Measurements from ENCODE around the gene MYT1. TPM values are rescaled to one million over a fixed set of nuclear protein-coding genes. Genes with fewer than 3 reads are reported as not detected.
"Not testable (repeated sequence)": the region's sequence is repeated elsewhere in the genome, so short reads cannot be mapped to it uniquely, and the experiment has no call there.

Gene MYT1
- total RNA-seq, 1 donor from 2014 or later: 2.3 TPM

DNA sequence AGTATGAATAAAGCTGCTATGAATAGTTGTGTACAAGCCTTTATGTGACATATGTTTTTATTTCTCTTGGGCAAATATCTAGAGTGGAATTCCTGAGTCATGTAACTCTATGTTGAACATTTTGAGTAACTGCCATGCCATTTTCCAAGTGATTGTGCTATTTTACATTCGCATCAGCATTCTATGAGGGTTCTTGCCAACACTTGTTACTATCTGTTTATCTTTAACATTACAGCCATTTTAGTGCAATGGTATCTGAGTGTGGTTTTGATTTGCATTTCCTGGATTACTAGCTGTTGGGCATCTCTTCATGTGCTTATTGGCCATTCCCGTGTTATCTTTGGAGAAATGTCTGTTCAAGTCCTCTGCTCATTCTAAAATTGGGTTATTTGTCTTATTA, 19.1 kb downstream of the MYT1 start:
- Mint-ChIP-seq H3K27me3 (peaks cover 7% of the 10 kb centered on the region), H3K27ac (no peak overlapping the region), H3K4me1 (ENCODE audit: low read depth) (peaks cover 8% of the 10 kb centered on the region), H3K9me3 (ENCODE audit: low read depth) (peaks cover 9% of the 10 kb centered on the region), H3K36me3 (ENCODE audit: insufficient read depth) (peaks cover 1% of the 10 kb centered on the region), H3K4me3 (ENCODE audit: low read depth) (no peak overlapping the region)
- TF ChIP-seq, protein P1, sequence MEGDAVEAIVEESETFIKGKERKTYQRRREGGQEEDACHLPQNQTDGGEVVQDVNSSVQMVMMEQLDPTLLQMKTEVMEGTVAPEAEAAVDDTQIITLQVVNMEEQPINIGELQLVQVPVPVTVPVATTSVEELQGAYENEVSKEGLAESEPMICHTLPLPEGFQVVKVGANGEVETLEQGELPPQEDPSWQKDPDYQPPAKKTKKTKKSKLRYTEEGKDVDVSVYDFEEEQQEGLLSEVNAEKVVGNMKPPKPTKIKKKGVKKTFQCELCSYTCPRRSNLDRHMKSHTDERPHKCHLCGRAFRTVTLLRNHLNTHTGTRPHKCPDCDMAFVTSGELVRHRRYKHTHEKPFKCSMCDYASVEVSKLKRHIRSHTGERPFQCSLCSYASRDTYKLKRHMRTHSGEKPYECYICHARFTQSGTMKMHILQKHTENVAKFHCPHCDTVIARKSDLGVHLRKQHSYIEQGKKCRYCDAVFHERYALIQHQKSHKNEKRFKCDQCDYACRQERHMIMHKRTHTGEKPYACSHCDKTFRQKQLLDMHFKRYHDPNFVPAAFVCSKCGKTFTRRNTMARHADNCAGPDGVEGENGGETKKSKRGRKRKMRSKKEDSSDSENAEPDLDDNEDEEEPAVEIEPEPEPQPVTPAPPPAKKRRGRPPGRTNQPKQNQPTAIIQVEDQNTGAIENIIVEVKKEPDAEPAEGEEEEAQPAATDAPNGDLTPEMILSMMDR (IDR thresholded peaks at IDR 0.05; ENCODE audit: unreplicated experiment): no peak
- DNase-seq (ENCODE audit: low spot score, unreplicated experiment): no peak

DNA sequence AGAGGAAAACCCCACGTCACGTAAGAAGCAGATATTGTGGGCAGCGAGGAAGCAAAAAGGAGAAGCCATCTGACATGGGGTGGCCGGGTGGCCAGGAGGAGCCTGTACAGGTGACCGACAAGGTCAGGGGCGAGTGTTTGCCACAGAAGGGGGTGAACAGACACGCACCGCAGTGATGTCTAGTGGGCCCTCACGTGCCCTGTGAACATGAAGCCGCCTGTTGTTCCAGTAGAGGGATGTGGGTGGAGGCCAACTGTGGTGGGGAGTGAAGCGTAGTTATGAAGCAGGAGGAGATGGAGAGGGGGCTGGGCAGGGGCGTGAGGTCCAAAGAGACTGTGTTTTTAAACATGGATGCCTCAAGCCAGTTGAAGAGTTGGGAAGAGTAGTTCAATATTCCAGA, 20.5 kb downstream of the MYT1 start:
- H3K36me3 Mint-ChIP-seq (ENCODE audit: insufficient read depth): peaks cover 1% of the 10 kb centered on the region
- no peak overlapping the region for H3K27ac Mint-ChIP-seq
- TF ChIP-seq, protein P1 (IDR thresholded peaks at IDR 0.05; ENCODE audit: unreplicated experiment): no peak
- DNase-seq (ENCODE audit: low spot score, unreplicated experiment): no peak
- peaks cover 21% of the 10 kb centered on the region for H3K4me1 Mint-ChIP-seq (ENCODE audit: low read depth)
- H3K27me3 Mint-ChIP-seq: peaks cover 7% of the 10 kb centered on the region
- no peak overlapping the region for H3K4me3 Mint-ChIP-seq (ENCODE audit: low read depth)
- H3K9me3 Mint-ChIP-seq (ENCODE audit: low read depth): peaks cover 5% of the 10 kb centered on the region

DNA sequence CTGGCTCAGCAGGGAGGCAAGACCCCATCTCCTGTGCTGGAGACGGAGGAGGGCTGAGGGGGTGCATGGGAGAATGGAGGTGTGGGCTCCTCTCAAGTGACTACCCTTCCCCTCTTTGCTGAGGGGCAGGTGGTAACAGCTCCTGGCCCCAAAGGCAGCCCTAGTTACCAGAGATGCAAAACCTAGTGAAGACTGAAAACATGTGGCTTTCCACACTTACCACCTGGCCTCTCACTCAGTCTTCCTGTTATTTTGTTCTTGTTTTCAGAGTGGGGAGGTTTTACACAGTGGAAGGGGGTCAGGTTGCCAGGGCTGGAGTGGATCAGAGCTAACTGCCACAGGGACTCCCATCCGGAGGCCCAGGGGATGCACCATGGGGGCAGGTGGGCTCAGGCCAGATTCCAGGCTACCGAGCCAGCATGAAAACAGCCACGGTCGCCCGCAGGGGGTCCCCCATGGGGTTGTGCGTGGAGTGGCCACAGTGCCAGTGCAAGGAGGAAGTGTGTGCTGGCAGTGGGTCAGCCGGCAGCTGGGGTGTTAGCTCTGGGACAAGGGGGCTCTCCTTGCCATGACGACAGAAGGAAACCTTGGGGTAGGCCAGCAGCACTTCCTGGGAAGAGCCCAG, 21.1 kb downstream of the MYT1 start:
- H3K27ac Mint-ChIP-seq: no peak overlapping the region
- no peak overlapping the region for H3K4me3 Mint-ChIP-seq (ENCODE audit: low read depth)
- H3K4me1 Mint-ChIP-seq (ENCODE audit: low read depth): peaks cover 20% of the 10 kb centered on the region
- peaks cover 3% of the 10 kb centered on the region for H3K9me3 Mint-ChIP-seq (ENCODE audit: low read depth)
- peaks cover 7% of the 10 kb centered on the region for H3K27me3 Mint-ChIP-seq
- TF ChIP-seq, protein P1 (IDR thresholded peaks at IDR 0.05; ENCODE audit: unreplicated experiment): no peak
- DNase-seq (ENCODE audit: low spot score, unreplicated experiment): no peak
- H3K36me3 Mint-ChIP-seq (ENCODE audit: insufficient read depth): peaks cover 1% of the 10 kb centered on the region

DNA sequence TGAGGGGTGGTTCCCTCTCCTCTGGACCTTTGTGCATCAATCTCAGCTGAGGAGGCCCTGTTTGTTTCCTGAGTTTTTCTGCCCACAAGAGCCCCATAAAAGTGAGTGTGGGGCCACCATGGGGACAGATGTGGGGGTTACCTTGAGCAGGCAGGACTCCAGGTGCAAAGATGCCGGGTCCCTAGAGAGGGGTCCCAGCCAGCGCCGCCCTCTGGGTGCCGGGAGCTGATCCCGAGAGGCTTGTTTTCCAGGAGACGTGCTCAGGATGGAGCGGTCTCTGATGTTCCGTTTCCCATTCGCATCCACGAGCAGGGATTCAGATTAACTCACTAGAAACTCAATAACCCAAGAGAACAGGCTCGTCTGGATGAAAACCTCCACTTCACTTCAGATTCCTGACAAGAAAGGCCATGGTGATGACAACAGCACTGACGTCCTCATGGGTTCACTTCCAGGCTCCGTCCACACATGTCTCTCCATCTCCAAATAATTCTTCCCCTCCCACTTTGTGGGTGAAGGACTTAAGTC, 21.9 kb downstream of the MYT1 start:
- no peak for DNase-seq (ENCODE audit: low spot score, unreplicated experiment)
- Mint-ChIP-seq H3K27me3 (peaks cover 7% of the 10 kb centered on the region), H3K4me1 (ENCODE audit: low read depth) (peaks cover 20% of the 10 kb centered on the region), H3K27ac (peak overlapping the region; percentile 90), H3K4me3 (ENCODE audit: low read depth) (no peak overlapping the region), H3K9me3 (ENCODE audit: low read depth) (peaks cover 3% of the 10 kb centered on the region), H3K36me3 (ENCODE audit: insufficient read depth) (peaks cover 1% of the 10 kb centered on the region)
- TF ChIP-seq, protein P1 (IDR thresholded peaks at IDR 0.05; ENCODE audit: unreplicated experiment): no peak

DNA sequence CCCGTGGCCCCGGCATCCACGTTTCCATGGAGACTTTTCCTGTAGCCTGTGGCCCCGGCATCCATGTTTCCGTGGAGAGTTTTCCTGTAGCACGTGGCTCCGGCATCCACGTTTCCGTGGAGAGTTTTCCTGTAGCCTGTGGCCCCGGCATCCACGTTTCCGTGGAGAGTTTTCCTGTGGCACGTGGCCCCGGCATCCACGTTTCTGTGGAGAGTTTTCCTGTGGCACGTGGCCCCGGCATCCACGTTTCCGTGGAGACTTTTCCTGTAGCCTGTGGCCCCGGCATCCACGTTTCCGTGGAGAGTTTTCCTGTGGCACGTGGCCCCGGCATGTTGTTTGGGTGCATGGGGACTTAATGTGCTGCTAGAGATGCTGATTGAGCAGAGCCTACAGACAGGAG, 23.0 kb downstream of the MYT1 start:
- not testable (repeated sequence) for DNase-seq (ENCODE audit: low spot score, unreplicated experiment)

DNA sequence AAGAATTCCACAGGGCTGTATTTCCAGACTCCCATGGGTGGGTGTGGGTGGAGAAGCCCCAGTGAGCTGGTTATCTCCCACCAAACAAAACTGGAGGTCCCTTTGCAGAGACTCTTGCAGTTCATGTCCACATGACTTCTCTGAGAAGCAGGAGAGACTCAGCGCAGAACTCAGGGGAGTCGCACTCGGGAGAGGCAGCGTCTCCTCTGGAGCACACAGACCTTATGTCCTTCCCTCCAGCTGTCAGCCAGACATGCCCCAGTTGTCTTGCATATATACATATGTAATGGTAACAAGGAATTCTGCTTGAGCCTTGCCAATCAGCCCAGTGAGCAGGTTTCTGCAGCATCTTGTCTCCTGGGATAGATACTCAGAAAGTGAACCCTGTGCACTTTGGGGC, 23.8 kb downstream of the MYT1 start:
- Mint-ChIP-seq H3K4me3 (ENCODE audit: low read depth) (no peak overlapping the region), H3K4me1 (ENCODE audit: low read depth) (peaks cover 20% of the 10 kb centered on the region), H3K27me3 (peaks cover 12% of the 10 kb centered on the region), H3K27ac (peak overlapping the region; percentile 96), H3K9me3 (ENCODE audit: low read depth) (peaks cover 3% of the 10 kb centered on the region), H3K36me3 (ENCODE audit: insufficient read depth) (peaks cover 1% of the 10 kb centered on the region)
- no peak for DNase-seq (ENCODE audit: low spot score, unreplicated experiment)
- TF ChIP-seq, protein P1 (IDR thresholded peaks at IDR 0.05; ENCODE audit: unreplicated experiment): no peak

More for the DNA sequence above, 23.0 kb downstream of the MYT1 start:
- H3K4me3 Mint-ChIP-seq (ENCODE audit: low read depth); H3K27me3 Mint-ChIP-seq; H3K9me3 Mint-ChIP-seq (ENCODE audit: low read depth); H3K27ac Mint-ChIP-seq; H3K36me3 Mint-ChIP-seq (ENCODE audit: insufficient read depth): not testable (repeated sequence)
- H3K4me1 Mint-ChIP-seq (ENCODE audit: low read depth): peaks cover 20% of the 10 kb centered on the region

Measured in progenitor cell of endocrine pancreas (in vitro differentiated cells).